GM12872 (cell line): ENCODE results near the gene PHIP.

ENCODE experiments used
- TF ChIP-seq, protein P1 (sequence below): IDR thresholded peaks from 3 replicates; pipeline ENCODE4 v1.5.1; 2011; ENCODE audit warnings: low read depth, mild to moderate bottlenecking, low read length, moderate library complexity; ENCODE audit not compliant: insufficient read depth

PHIP gene

DNA sequence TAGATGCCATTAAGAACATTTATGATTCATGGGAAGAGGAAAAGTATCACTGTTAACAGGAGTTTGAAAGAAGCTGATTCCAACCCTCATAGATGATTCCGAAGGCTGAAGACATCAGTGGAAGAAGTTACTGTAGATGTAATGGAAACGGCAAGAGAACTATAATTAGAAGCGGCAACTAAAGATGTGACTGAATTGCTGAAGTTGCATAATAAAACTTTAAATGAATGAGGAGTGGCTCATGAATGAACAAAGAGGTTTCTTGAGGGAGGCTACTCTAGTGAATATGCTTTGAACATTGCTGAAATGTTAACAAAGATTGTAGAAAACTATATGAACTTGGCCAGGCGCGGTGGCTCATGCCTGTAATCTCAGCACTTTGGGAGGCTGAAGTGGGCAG, 84.1 kb downstream of the PHIP start:
- TF ChIP-seq, protein P1, sequence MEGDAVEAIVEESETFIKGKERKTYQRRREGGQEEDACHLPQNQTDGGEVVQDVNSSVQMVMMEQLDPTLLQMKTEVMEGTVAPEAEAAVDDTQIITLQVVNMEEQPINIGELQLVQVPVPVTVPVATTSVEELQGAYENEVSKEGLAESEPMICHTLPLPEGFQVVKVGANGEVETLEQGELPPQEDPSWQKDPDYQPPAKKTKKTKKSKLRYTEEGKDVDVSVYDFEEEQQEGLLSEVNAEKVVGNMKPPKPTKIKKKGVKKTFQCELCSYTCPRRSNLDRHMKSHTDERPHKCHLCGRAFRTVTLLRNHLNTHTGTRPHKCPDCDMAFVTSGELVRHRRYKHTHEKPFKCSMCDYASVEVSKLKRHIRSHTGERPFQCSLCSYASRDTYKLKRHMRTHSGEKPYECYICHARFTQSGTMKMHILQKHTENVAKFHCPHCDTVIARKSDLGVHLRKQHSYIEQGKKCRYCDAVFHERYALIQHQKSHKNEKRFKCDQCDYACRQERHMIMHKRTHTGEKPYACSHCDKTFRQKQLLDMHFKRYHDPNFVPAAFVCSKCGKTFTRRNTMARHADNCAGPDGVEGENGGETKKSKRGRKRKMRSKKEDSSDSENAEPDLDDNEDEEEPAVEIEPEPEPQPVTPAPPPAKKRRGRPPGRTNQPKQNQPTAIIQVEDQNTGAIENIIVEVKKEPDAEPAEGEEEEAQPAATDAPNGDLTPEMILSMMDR: no peak

DNA sequence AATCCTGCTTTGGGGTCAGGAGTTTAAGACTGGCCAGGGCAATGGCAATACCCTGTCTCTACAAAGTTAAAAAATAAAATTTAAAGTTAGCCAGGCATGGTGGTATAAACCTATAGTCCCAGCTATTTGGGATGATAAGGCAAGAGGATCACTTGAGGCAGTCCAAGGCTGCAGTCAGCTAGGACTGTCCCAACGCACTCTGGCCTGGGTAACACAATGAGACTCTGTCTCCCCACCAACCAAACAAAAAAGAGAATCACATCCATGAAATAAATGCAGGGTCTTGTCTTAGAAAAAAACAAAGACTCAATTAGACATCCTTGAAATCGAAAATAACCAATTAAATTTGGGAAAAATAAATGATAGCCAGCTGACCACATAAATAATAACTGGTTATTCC, 88.9 kb downstream of the PHIP start:
- TF ChIP-seq, protein P1: no peak

DNA sequence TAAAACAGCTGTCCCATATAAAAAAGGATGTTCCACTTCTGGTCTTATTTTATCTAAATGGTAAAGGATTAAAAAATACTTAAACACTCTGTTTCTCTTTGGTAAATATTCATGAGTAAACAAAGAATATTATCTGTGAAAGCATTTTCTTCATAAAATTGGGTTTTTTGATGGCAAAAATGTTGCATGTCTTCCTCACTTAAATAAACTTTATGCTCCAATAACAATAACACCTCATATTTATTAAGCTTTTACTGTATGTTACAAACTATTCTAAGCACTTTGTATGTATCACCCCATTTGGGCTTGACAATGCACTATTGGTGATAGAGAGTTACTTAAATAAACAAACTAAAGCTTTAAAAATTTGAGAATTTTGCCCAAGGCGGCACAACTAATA, 91.9 kb downstream of the PHIP start:
- TF ChIP-seq, protein P1: no peak

DNA sequence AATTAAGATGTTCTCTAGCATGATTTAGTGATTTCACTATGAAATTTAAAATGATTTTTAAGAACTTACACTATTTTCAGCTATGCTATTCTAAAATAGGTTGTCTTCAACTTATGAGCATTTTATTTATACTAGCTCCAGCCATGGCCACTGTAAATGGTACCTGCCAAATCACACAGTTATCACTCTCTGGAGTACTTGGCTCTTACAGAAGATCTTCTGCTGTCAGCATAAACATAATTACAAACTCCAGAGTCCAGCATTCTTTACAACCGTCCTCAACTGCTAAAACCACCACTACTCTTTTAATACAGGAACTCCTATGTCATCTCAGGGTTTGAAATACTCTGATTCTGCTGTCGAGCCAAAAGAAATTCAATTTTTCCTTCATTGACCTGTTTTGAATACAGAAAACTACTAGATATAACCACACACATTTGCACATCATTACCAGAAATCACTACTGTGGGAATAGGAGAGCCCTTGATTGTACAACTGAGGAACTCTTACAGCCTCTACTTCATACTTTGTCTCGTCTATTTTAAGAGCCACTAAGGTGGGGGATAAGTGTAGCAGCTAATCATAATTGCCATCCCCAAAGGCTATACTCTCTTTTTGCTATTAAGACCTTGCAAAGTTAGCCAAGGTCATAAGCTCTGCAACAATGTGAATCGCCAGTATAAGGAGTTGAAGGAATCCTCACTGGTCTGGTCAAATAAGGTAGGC, 93.7 kb downstream of the PHIP start:
- TF ChIP-seq, protein P1: no peak

DNA sequence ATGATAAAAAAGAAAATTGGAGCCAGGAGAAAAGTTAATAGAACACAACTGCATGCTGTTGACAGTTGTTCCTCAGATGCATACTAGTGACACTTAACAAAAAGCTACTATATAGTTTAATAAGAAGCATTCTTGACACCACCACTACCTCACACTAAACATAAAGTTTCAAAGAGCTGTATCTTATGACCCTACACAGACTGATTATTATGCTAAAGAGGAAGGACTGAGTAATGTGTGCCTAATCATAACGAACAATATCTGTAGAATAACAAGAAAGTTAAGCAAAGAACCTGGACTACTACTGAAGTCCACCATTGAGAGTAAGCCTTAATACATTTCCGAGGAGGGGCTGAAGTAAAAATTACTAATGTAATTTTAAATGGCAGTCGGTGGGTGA, 110.9 kb downstream of the PHIP start:
- TF ChIP-seq, protein P1: no peak

DNA sequence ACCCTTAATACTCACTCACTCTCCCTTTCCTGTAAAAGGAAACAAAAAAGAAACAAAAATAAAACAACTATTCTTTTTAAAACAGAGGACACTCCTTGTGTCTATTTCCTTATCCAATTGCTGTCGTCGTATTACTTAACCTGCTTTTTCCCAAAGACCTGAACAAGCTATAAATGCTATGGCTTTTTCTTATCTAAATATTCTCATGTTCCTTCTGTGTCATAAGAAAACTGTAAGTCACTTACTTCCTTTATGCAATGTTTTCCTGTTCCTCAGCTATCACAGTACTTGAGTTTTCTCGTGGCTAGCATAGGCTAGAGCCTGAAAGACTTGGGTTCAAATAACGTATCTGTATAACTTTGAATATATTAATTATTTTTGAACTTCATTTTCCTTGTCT, 111.5 kb downstream of the PHIP start:
- TF ChIP-seq, protein P1: no peak

DNA sequence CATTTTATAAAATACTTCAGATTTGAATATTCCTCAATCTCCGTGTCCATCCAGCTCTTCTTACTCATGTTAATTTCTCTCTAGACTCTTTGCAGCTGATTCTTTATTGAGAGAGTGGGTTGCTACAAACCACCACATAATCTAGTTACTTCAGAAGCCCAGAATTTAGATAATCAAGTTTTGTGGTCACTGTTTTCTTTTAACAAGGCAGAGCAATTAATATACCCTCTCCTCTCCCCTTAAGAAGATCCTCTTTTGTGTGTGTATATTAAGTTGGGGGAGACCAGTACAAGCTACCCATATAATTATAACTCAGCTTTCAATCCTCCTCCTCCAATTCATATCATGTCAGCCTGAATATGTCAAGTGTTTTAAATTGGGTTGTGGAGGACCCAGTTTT, 115.6 kb downstream of the PHIP start:
- TF ChIP-seq, protein P1: no peak

DNA sequence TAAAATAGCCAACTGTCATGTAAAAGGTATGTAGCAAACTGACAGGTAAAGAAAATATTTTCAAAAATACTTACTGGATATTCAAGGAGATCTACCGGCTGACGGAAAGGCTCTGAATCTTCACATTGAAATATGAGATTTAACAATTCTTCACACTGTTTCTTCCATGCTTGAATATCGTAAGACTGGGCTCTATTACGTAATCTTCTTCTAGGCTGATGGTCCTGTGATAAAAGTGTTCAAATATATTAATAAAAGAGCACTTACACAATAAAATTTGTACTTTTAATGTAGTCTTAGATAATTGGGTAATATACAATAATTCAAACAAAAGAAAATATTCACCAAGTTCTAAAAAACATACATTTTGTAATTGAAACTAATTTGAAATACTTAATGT, 123.3 kb downstream of the PHIP start:
- TF ChIP-seq, protein P1: no peak
